Astrocyte of the hippocampus (primary cell): ENCODE data around the gene KLRG1.

Source experiments
- DNase-seq: peaks from one replicate; pipeline ENCODE4 v3.0.0; 2011; ENCODE audit warnings: low read depth, low spot score

KLRG1 gene

DNA sequence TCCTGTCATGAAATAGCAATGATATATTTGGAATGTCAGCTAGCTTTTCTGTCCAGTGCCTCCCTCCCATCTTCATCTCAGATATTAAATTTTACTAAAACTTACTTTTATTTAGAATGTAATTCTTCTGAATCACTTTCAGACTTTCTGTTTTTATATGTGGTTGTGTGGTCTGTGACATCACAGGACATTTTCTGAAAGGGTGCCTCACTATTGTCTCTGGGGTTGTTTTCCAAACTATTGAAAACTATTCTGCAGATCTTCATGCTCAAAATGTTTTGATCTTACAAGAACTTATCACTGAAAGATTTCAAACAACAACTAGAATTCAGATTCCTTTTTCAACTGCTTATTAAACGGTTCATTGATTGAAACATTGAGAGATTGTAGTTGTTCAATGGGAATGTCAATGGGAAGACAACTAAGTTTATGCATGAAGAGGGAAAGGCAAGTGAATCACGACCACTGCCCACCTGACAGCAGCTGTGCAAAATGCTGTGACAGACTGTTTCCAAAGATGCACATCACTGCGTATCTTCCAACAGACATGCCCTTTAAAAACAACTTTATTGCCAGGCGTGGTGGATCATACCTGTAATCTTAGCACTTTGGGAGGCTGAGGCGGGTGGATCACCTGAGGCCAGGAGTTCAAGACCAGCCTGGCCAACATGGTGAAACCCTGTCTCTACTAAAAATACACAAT lies 51.3 kb downstream of the KLRG1 start:
- DNase-seq: no peak

GRCh38 chr12:9041321-9041720 lies 52.0 kb downstream of the KLRG1 start:
- peak; percentile 53 for DNase-seq

GRCh38 chr12:9043766-9044165 lies 54.4 kb downstream of the KLRG1 start:
- DNase-seq: no peak

- no peak for DNase-seq
Observed at GRCh38 chr12:9047105-9047504, 57.8 kb downstream of the KLRG1 start.

- DNase-seq: no peak
Observed at GRCh38 chr12:9048930-9049329, 59.6 kb downstream of the KLRG1 start.

DNA sequence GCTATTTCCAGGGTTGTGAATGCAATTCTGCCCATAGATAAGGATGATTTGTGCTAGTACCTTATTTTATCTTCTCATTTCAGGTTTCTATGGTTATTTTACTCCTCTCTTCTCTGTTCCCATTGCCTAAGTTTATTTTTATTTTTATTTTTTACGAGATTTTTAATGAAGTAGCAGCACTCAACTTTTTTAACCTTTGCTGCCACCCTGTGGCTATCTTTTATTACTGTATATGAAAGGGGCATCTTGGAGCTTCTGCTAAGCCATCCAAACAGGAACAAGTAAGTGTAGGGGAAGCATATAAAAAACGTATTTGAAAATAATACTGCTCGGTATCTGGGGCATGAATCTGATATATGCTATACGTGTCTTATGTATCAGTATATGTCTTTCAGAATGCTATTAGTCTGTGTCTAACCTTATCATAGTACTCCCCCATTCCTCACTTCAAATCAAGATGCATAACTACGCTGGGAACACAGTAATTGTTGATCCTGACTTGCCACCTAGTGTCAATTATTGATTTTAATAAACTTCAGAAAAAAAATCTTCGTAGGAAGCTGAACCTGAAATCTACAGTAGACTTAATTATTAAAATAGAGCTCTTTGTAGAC lies 60.3 kb downstream of the KLRG1 start:
- DNase-seq: peak; percentile 67

- DNase-seq: no peak
Observed at GRCh38 chr12:9050521-9051157, 61.3 kb downstream of the KLRG1 start.

- no peak for DNase-seq
Observed at GRCh38 chr12:9051158-9051550, 61.8 kb downstream of the KLRG1 start.

DNA sequence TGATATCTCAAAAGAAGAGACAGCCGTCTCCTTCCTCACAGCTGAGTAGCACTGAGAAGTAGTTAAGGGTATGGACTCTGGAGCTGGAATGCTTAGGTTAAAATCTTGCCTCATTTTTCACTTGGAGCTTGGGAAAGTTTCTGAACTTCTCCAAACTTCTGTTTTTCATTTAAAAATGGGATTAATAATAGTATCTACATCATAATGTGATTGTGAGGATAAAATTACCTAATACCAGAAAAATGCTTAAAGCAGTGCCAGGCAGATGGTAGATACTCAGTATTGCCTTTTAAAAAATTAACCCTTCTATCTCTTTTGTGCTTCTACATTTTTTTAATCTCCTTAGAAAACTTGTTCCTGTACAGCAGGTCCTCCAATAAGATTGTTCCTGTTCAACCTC lies 63.3 kb downstream of the KLRG1 start:
- no peak for DNase-seq
